Measurements from ENCODE around the gene PIGU. TPM values are rescaled to one million over a fixed set of nuclear protein-coding genes. Genes with fewer than 3 reads are reported as not detected.

PIGU gene
- total and polyA plus RNA-seq, 12 donors: 11.0 to 23.8 (median 14.6) TPM

- no peak overlapping the region for H3K27ac ChIP-seq
- ATAC-seq (no peak), DNase-seq (no peak)
- TF ChIP-seq CTCF (IDR thresholded peaks at IDR 0.05): no peak
- no peak overlapping the region for H3K4me3 ChIP-seq
- no peaks in the 10 kb centered on the region for H3K27me3 ChIP-seq
- H3K36me3 ChIP-seq: peaks cover 0 to 57% (median 0%) of the 10 kb centered on the region in 9 donors
- intact Hi-C loops (cut with DNase I): loop anchor here in 1 of 10 donors (10.0 kb wide), 1 partner anchor 190 kb away; no protein-coding TSS in a partner anchor
- H3K9me3 ChIP-seq: no peaks in the 10 kb centered on the region
- peaks cover 7 to 32% (median 20%) of the 10 kb centered on the region in 9 donors for H3K4me1 ChIP-seq
- 96 to 97% methylated on average over 5 of the region's 5 CpGs for WGBS, 2 donors
Observed at GRCh38 chr20:34574426-34574825, 102.5 kb downstream of the PIGU start.

GRCh38 chr20:34573541-34574300 is 103.2 kb downstream of the PIGU start:
- Histone ChIP-seq H3K27ac (no peak overlapping the region), H3K9me3 (no peaks in the 10 kb centered on the region), H3K36me3 (peaks cover 0 to 56% (median 0%) of the 10 kb centered on the region in 9 donors), H3K27me3 (no peaks in the 10 kb centered on the region), H3K4me1 (peaks cover 5 to 25% (median 13%) of the 10 kb centered on the region in 9 donors), H3K4me3 (no peak overlapping the region)
- WGBS, 2 donors: 89 to 91% methylated on average over 7 of the region's 7 CpGs
- DNase-seq (no peak), ATAC-seq (no peak)
- intact Hi-C loops (cut with DNase I): loop anchor here in 1 of 10 donors (10.0 kb wide), 1 partner anchor 191 kb away; no protein-coding TSS in a partner anchor
- no peak for TF ChIP-seq CTCF (IDR thresholded peaks at IDR 0.05)

GRCh38 chr20:34571753-34572152 is 105.1 kb downstream of the PIGU start:
- DNase-seq (no peak), ATAC-seq (no peak)
- Histone ChIP-seq H3K27me3 (no peaks in the 10 kb centered on the region), H3K4me3 (no peak overlapping the region), H3K27ac (no peak overlapping the region), H3K4me1 (peaks cover 0 to 12% (median 0%) of the 10 kb centered on the region in 9 donors), H3K9me3 (no peaks in the 10 kb centered on the region), H3K36me3 (peaks cover 0 to 57% (median 5%) of the 10 kb centered on the region in 9 donors)
- WGBS, 2 donors: 92 to 93% methylated on average over 5 of the region's 5 CpGs
- no peak for TF ChIP-seq CTCF (IDR thresholded peaks at IDR 0.05)
- intact Hi-C loops (cut with DNase I): loop anchor here in 1 of 10 donors (10.0 kb wide), 1 partner anchor 193 kb away; no protein-coding TSS in a partner anchor

GRCh38 chr20:34570859-34571306 is 106.0 kb downstream of the PIGU start:
- H3K4me3 ChIP-seq: no peak overlapping the region
- no peak for ATAC-seq
- 39 to 42% methylated on average over 3 of the region's 3 CpGs for WGBS, 2 donors
- peaks cover 0 to 66% (median 5%) of the 10 kb centered on the region in 9 donors for H3K36me3 ChIP-seq
- H3K9me3 ChIP-seq: no peaks in the 10 kb centered on the region
- intact Hi-C loops (cut with DNase I): loop anchor here in 1 of 10 donors (10.0 kb wide), 1 partner anchor 194 kb away; no protein-coding TSS in a partner anchor
- H3K27me3 ChIP-seq: no peaks in the 10 kb centered on the region
- DNase-seq: no peak
- H3K27ac ChIP-seq: peak overlapping the region in 1 of 10 donors; percentile 22
- no peak for TF ChIP-seq CTCF (IDR thresholded peaks at IDR 0.05)
- H3K4me1 ChIP-seq: peaks cover 0 to 12% (median 0%) of the 10 kb centered on the region in 9 donors

Data from heart right ventricle (tissue), 16 donors.